WERI-Rb-1 (cell line): ENCODE data around the gene GALNTL6.
A peak's percentile ranks its signal among the peaks of the same experiment; 100 is the strongest.

Experiments
- DNase-seq: peaks from one replicate; pipeline ENCODE4 v3.0.0-alpha.2; 2020
- H3K27ac ChIP-seq: fragments of 250-450 bp; sonication (Bioruptor Pico); 2 replicates; pipeline ENCODE4 v1.5.1; 2020; ENCODE audit warnings: mild to moderate bottlenecking, moderate library complexity
- H3K27me3 ChIP-seq: fragments of 250-450 bp; sonication (Bioruptor Pico); 2 replicates; pipeline ENCODE4 v1.5.1; 2021; ENCODE audit warnings: mild to moderate bottlenecking, low read depth, moderate library complexity; ENCODE audit not compliant: insufficient read depth, severe bottlenecking
- H3K36me3 ChIP-seq: fragments of 250-450 bp; sonication (Bioruptor Pico); 2 replicates; pipeline ENCODE4 v1.5.1; 2020; ENCODE audit warnings: mild to moderate bottlenecking, moderate library complexity
- H3K4me3 ChIP-seq: 2 replicates; pipeline ENCODE4 v1.5.1; 2011; ENCODE audit warnings: low read depth, mild to moderate bottlenecking, control low read depth, low read length
- H3K9me3 ChIP-seq: fragments of 250-450 bp; sonication (Bioruptor Pico); 2 replicates; pipeline ENCODE4 v1.5.1; 2021; ENCODE audit warnings: mild to moderate bottlenecking, moderate library complexity; ENCODE audit not compliant: severe bottlenecking
- CTCF ChIP-seq: IDR thresholded peaks from 2 replicates; pipeline ENCODE4 v1.5.1; 2011; ENCODE audit warnings: low read depth, mild to moderate bottlenecking, control low read depth, inconsistent platforms, low read length

GALNTL6 gene

GRCh38 chr4:172845281-172845680 lies 1032.1 kb downstream of the GALNTL6 start:
- Histone ChIP-seq H3K4me3 (no peak overlapping the region), H3K36me3 (no peaks in the 10 kb centered on the region), H3K27ac (no peak overlapping the region), H3K9me3 (no peaks in the 10 kb centered on the region), H3K27me3 (no peaks in the 10 kb centered on the region)
- TF ChIP-seq CTCF: no peak
- DNase-seq: no peak

- no peak for TF ChIP-seq CTCF
- no peak overlapping the region for H3K4me3 ChIP-seq
- no peak for DNase-seq
- H3K27me3 ChIP-seq: no peaks in the 10 kb centered on the region
- H3K27ac ChIP-seq: no peak overlapping the region
- H3K9me3 ChIP-seq: no peaks in the 10 kb centered on the region
- no peaks in the 10 kb centered on the region for H3K36me3 ChIP-seq
These were observed 1037.6 kb downstream of the GALNTL6 start for GRCh38 chr4:172850838-172851237.

- TF ChIP-seq CTCF: no peak
- no peaks in the 10 kb centered on the region for H3K27me3 ChIP-seq
- DNase-seq: no peak
- H3K4me3 ChIP-seq: no peak overlapping the region
- H3K36me3 ChIP-seq: no peaks in the 10 kb centered on the region
- no peaks in the 10 kb centered on the region for H3K9me3 ChIP-seq
- H3K27ac ChIP-seq: no peak overlapping the region
These were observed 1038.3 kb downstream of the GALNTL6 start for GRCh38 chr4:172851534-172851933.

- peak; percentile 61 for DNase-seq
These were observed 1043.8 kb downstream of the GALNTL6 start for GRCh38 chr4:172857026-172857425.

GRCh38 chr4:172858731-172859230 lies 1045.6 kb downstream of the GALNTL6 start:
- H3K4me3 ChIP-seq: no peak overlapping the region
- no peak overlapping the region for H3K27ac ChIP-seq
- peaks cover 3% of the 10 kb centered on the region for H3K9me3 ChIP-seq
- no peak for TF ChIP-seq CTCF
- no peaks in the 10 kb centered on the region for H3K36me3 ChIP-seq
- no peak for DNase-seq
- H3K27me3 ChIP-seq: no peaks in the 10 kb centered on the region

More at GRCh38 chr4:172857026-172857425, 1043.8 kb downstream of the GALNTL6 start:
- Histone ChIP-seq H3K27ac (peak overlapping the region; percentile 51), H3K9me3 (no peaks in the 10 kb centered on the region), H3K27me3 (no peaks in the 10 kb centered on the region), H3K36me3 (no peaks in the 10 kb centered on the region), H3K4me3 (no peak overlapping the region)
- TF ChIP-seq CTCF: no peak

- TF ChIP-seq CTCF: no peak
- no peak for DNase-seq
- H3K4me3 ChIP-seq: no peak overlapping the region
- H3K9me3 ChIP-seq: peaks cover 3% of the 10 kb centered on the region
- H3K36me3 ChIP-seq: no peaks in the 10 kb centered on the region
- H3K27me3 ChIP-seq: no peaks in the 10 kb centered on the region
- no peak overlapping the region for H3K27ac ChIP-seq
These were observed 1051.9 kb downstream of the GALNTL6 start for GRCh38 chr4:172865103-172865502.
